NCI-H748 (cell line): ENCODE measurements around the gene PYGL.

Experiments used
- DNase-seq: peaks from one replicate; lab custom pipeline; 2025; ENCODE audit not compliant: unreplicated experiment; lab: John Stamatoyannopoulos, UW

The PYGL gene

GRCh38 chr14:50875359-50876070, 68.8 kb downstream of the PYGL start:
- no peak for DNase-seq

DNA sequence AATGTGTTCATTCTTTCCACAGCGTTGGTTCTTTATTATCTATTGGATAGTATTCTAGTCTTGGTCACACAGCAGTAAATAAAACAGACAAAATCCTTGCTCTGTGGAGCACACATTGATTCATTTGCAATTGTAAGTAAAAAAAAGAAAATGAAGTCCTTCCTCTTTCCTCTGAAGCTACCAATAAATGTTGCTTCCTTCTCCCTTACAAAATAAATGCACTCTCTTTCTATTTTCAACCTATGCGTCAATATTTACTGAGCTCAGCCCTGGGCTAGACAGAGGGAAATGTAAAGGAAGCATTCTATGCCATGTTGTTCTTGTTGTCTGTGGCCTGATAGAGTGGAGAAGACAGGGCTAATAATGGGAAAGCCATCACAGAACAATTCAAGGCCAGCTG, 69.5 kb downstream of the PYGL start:
- peak; percentile 20 for DNase-seq

DNA sequence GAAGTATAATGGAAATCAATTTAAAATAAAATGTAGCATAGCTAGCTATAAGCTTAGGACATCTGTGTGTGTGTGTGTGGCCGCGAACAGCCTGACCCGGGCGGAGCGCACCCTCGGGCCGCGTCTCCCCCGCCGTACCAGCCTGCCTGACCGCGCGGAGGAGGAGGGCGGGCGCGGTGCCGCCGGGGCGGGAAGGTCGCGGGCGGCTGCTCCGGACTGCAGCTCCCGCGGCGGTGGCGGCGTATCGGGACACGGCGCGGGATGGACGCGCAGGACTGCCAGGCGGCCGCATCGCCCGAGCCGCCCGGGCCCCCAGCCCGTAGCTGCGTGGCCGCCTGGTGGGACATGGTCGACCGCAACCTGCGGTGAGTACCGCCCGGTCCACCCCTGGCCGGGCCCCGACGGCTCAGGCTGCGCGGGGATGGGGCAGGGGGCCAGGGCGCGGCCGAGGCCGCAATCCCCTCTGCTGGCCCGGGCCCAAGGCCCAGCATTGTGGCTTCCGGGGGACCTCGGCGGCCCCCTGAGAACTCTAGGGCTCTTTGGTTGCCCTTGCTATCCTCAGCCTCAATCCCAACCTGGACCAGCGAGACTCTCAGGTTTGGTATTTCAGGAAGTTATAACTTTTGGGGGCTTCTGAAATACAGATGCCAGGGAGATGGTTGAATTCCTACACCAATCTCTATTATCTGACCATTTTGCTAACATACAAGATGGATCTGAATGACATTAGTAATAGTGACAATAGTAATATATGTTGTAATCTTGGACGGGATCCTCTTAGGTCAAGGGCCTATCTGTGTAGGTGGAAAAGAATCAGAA, 72.2 kb downstream of the PYGL start, which contains the start of gene ABHD12B:
ABHD12B (plus strand) TSS at position 140 of the 819 bp plus-strand sequence; CDS start at position 262, 122 bp downstream.
- DNase-seq: no peak

GRCh38 chr14:50871228-50871627, 73.1 kb downstream of the PYGL start:
- no peak for DNase-seq

DNA sequence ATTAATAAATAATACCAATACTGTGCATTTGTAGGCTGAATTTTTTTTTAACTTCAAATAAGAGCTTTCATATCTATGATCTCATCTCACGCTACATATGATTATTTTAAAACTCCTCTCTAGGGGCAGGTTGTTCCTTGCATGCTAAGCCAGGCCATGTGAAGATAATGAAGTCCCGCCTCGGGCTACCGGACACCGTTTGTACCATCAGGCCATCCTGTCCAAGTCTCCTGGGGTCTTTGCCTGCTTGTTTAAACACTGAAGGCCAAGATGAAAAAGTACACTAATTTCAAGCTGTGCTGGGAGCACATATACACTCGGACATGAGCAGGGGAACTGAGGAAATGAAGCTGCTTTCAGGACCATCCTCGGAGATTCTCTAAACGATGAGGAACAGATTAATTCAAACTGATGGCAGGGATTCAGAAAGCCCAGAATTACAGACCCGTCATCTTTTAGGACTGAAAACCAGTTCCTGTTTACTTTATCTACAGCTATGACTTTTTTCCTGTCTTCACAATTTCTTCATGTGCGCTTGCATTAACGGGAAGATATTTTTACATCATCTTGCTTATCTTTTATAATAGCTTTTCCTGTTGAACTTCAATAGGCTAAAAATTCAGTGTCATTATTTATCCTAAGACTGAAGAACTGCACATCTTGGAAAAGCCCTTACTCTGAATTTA, 78.7 kb downstream of the PYGL start:
- no peak for DNase-seq

DNA sequence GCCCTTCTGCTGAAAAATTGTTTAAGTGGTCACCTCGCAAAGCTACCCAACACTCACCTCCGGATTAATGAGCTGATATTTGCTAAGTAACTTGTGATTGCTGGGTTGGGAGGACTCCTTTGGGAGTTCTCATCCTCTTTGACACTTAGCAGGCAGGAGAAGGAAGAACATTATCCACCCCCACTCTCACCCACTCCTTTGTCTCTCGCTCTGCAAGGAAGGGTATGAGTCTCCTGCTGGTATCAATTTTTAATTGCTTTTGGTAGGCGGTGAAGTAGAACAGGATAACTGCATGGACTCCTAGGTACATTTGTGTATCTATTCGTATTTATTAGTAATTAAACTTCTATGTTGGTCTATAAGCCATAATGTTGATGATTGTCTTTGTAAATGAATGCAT, 79.3 kb downstream of the PYGL start:
- no peak for DNase-seq

DNA sequence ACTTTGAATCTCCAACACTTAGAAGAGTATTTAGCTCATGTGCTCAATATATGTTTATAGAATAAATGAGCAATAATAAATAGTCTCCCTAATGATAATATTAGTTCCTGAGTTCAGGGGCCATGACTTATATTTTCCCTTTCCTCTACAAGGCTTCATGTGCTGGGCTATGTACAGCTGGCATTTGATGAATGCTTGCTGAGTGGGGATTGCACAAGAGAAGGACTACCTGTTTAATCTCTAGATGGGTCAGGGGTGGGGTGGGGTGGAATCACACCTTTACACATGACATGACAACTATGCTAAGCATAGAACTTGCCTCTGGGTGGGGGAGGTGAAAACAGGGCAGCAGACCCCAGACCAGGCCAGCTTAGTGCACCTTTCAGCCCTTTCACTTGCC, 80.0 kb downstream of the PYGL start:
- DNase-seq: no peak

- DNase-seq: no peak
These were observed 82.2 kb downstream of the PYGL start for GRCh38 chr14:50862036-50862570.

- peak; percentile 95 for DNase-seq
These were observed 83.7 kb downstream of the PYGL start for GRCh38 chr14:50860478-50861086.

- DNase-seq: no peak
These were observed 85.0 kb downstream of the PYGL start for GRCh38 chr14:50859296-50859624.

DNA sequence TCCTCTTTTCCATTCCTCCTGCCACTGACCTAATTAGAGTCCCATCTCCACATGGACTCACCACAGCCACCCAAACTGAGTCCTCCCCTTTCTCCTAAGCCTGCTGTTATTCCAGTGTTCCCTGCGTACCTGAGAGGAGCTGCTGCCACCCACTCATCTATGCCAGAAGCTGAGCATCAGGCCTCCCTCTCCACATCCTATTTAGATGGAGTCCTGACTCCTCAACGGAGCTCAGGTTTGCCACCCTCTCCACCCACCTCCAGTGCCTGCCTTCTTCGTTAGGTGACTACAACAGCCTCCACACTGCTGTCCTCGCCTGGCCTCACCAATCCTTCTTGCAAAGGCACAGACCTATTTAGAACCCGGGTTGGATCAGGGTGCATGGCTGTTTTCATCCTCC, 87.6 kb downstream of the PYGL start:
- DNase-seq: no peak

- DNase-seq: no peak
These were observed 88.7 kb downstream of the PYGL start for GRCh38 chr14:50855558-50855957.
